LNCAP (cell line): ENCODE measurements around the gene NKD2.

Source experiments
- TF ChIP-seq, protein P1 (sequence below): fragments of 450-650 bp; IDR thresholded peaks from 2 replicates; pipeline ENCODE4 v1.5.1; 2017; ENCODE audit warnings: mild to moderate bottlenecking

NKD2 gene

DNA sequence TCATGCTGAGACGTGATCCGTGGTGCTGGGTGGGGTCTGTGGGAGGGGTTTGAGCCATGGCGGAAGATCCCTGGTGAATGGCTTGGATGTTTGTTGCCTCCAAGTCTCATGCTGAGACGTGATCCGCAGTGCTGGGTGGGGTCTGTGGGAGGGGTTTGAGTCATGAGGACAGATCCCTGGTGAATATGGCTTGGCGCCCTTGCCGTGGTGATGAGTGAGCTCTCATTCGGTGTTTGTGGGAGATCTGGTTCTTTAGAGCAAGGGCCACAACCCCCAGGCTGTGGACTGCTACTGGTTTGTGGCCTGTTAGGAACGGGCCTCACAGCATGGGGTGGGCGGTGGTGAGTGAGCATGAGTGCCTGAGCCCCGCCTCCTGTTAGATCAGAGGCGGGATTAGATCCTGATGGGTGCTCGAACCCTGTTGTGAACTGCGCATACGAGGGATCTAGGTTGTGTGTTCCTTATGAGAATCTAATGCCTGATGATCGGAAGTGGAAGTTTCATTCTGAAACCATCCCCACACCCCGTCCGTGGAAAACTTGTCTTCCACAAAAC lies 31.2 kb downstream of the NKD2 start:
- TF ChIP-seq, protein P1, sequence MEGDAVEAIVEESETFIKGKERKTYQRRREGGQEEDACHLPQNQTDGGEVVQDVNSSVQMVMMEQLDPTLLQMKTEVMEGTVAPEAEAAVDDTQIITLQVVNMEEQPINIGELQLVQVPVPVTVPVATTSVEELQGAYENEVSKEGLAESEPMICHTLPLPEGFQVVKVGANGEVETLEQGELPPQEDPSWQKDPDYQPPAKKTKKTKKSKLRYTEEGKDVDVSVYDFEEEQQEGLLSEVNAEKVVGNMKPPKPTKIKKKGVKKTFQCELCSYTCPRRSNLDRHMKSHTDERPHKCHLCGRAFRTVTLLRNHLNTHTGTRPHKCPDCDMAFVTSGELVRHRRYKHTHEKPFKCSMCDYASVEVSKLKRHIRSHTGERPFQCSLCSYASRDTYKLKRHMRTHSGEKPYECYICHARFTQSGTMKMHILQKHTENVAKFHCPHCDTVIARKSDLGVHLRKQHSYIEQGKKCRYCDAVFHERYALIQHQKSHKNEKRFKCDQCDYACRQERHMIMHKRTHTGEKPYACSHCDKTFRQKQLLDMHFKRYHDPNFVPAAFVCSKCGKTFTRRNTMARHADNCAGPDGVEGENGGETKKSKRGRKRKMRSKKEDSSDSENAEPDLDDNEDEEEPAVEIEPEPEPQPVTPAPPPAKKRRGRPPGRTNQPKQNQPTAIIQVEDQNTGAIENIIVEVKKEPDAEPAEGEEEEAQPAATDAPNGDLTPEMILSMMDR: no peak

DNA sequence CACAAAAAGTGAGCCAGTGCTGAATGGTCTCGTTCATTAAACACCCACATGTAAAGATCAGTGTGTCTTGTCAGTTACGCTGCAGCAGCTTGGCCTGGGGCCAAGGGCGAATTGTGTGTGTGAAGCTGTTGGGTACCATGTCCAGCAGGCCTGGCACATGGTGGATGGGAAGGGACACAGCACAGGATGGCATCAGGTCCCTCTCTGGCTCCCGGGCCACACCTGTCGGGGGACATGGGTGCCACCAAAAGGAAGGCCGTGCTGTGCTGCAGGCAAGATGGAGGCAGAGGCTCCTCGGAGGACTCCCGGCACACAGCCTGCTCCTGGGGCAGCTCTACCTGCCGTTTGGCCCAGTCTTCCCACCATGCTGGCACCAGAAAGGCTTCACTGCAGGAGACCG lies 32.0 kb downstream of the NKD2 start:
- TF ChIP-seq, protein P1: no peak

DNA sequence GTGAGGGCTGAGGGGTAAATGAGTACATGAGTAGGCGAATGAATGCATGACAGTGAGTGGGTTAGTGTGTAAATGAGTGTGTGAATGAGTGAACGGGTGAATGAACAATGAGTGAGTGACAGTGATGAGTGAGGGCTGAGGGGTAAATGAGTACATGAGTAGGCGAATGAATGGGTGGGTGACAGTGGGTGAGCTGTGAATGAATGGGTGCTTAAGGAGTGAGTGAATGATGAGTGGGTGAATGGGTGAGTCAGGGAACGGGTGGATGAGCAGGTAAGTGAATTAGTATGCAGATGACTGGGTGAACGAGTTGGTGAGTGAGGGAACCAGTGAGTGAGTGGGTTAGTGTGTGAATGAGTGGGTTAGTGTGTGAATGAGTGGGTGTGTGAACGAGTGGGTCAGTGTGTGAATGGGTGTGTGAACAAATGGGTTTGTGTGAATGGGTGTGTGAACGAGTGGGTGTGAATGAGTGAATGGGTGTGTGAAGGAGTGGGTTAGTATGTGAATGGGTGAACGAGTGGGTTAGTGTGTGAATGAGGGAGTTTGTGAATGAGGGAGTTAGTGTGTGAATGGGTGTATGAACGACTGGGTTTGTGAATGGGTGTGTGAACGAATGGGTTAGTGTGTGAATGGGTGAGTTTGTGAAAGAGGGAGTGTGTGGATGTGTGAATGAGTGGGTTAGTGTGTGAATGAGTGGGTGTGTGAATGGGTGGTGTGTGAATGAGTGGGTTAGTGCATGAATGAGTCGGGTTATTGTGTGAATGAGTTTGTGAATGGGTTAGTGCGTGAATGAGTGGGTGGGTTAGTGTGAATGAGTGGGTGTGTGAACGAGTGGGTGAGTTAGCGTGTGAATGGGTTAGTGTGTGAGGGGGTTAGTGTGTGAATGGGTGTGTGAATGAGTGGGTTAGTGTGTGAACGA lies 32.9 kb downstream of the NKD2 start:
- TF ChIP-seq, protein P1: no peak

DNA sequence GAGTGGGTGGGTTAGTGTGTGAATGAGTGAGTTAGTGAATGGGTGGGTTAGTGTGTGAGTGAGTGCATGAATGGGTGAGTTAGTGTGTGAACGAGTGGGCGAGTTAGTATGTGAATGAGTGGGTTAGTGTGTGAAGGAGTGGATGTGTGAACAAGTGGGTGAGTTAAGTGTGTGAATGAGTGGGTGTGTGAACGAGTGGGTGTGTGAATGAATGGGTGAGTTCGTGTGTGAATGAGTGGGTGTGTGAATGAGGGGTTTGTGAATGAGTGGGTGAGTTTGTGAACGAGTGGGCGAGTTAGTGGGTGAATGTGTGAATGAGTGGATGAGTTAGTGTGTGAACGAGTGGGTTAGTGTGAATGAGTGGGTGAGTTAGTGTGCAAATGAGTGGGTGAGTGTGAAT lies 34.0 kb downstream of the NKD2 start:
- TF ChIP-seq, protein P1: no peak

DNA sequence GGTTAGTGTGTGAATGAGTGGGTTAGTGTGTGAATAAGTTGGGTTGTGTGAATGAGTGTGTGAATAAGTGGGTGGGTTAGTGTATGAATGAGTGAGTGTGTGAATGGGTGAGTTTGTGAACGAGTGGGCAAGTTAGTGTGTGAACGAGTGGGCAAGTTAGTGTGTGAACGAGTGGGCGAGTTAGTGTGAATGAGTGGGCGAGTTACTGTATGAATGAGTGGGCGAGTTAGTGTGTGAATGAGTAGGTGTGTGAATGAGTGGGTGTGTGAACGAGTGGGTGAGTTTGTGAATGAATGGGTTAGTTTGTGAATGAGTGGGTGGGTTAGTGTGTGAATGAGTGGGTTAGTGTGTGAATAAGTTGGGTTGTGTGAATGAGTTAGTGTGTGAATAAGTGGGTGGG lies 34.7 kb downstream of the NKD2 start:
- TF ChIP-seq, protein P1: no peak

DNA sequence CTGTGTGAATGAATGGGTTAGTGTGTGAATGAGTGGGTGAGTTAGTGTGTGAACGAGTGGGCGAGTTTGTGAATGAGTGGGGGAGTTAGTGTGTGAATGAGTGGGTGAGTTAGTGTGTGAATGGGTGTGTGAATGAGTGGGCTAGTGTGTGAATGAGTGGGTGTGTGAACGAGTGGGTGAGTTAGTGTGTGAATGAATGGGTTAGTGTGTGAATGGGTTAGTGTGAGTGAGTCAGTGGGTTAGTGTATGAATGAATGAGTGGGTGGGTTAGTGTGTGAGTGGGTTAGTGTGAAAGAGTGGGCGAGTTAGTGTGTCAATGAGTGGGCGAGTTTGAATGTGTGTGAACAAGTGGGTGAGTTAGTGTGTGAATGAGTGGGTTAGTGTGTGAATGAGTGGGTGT lies 35.5 kb downstream of the NKD2 start:
- TF ChIP-seq, protein P1: no peak

DNA sequence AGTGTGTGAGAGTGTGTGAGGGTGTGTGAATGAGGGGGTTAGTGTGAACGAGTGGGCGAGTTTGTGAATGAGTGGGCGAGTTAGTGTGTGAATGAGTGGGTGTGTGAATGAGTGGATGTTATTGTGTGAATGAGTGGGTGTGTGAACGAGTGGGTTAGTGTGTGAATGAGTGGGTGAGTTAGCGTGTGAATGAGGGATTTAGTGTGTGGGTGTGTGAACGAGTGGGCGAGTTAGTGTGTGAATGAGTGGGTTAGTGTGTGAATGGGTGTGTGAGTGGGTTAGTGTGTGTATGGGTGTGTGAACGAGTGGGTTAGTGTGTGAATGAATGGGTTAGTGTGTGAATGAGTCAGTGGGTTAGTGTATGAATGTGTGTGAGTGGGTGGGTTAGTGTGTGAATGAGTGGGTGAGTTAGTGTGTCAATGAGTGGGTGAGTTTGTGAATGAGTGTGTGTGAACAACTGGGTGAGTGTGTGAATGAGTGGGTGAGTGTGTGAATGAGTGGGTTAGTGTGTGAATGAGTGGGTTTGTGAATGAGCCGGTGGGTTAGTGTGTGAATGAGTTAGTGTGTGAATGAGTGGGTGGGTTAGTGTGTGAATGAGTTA lies 37.5 kb downstream of the NKD2 start:
- TF ChIP-seq, protein P1: no peak
